ENCODE measurements around the gene KCTD3. TPM values are rescaled to one million over a fixed set of nuclear protein-coding genes. Genes with fewer than 3 reads are reported as not detected.

The KCTD3 gene
- total and polyA plus RNA-seq, 2 donors (not counting 3 experiments of a cell fraction or from before 2014, with no cell fraction given), result 19.1 to 28.3 TPM

DNA sequence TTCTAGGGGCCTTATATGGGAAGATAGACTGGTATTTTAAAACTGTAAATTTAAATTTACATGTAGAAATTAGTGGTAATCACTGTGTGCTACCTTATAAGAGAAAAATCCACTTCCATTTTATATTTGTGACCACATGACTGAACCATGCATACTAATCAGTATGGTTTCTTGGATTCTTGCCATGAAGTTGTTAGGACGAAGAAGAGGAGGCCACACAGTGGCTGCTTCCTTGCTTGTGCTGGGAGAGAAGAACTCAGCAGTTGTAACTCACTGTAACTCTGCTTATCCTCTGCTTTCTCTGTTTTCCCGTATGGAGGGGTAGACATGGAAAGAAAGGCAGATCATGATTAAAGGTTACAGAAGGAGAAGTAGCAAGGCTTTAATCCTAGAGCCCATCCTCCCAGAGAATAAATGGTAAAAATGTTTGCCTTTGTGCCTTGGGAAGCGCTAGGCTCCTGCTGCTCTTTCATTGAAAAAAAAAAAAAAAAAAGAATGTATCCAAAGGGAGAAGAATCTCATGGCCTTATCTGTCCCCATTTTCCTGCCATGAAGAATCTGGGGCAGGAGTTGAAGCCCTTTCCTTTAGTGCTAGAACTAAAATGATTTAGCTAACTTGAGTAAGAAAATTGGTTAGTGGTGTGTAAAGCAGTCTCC is 32.4 kb downstream of the KCTD3 start:
- no peak for DNase-seq (ENCODE audit: low read depth, low spot score)
- no peak overlapping the region for H2AFZ ChIP-seq (ENCODE audit: low read depth, low read length)
- no peak overlapping the region for H3K27ac ChIP-seq (ENCODE audit: insufficient read depth, low read depth, low read length)
- no peaks in the 10 kb centered on the region for H3K9me3 ChIP-seq (replicated peaks; ENCODE audit: control insufficient read depth, insufficient read depth, low read length)
- dilution Hi-C loops (cut with MboI; ENCODE audit: extremely low pct_ligation_motif_present, low sequenced_read_pairs) (no loop called here), intact Hi-C loops (cut with micrococcal nuclease) (no loop called here)
- H3K9me1 ChIP-seq (replicated peaks; ENCODE audit: control insufficient read depth, extremely low read depth, insufficient read depth, low read length), result no peaks in the 10 kb centered on the region
- FAIRE-seq, result no peak
- H3K9ac ChIP-seq (replicated peaks; ENCODE audit: extremely low read depth, insufficient read depth, low read length), result no peak overlapping the region
- no peak overlapping the region for H3K4me3 ChIP-seq (replicated peaks in 1 of 3; ENCODE audit: insufficient read depth in 1 of 3, low read depth in 1 of 3, low read length in 3 of 3)
- no peak overlapping the region for H3K4me2 ChIP-seq (ENCODE audit: insufficient read depth, low read length)
- ChIA-PET POLR2A (no interaction called here), CTCF (no interaction called here)
- no TSS peak for BruUV-seq (replicated peaks)
- no peaks in the 10 kb centered on the region for H3K36me3 ChIP-seq (ENCODE audit: control insufficient read depth in 2 of 2, extremely low read depth in 1 of 2, insufficient read depth in 2 of 2, low read length in 2 of 2)
- H3K27me3 ChIP-seq (ENCODE audit: control insufficient read depth in 2 of 2, insufficient read depth in 2 of 2, low read length in 2 of 2), result no peaks in the 10 kb centered on the region
- no peaks in the 10 kb centered on the region for H3K4me1 ChIP-seq (ENCODE audit: control insufficient read depth, extremely low read depth, insufficient read depth, low read length)
- TF ChIP-seq JUN (IDR thresholded peaks at IDR 0.05; ENCODE audit: borderline replicate concordance, insufficient read depth, insufficient read length, low read depth), result no peak
- TF ChIP-seq, protein P1, sequence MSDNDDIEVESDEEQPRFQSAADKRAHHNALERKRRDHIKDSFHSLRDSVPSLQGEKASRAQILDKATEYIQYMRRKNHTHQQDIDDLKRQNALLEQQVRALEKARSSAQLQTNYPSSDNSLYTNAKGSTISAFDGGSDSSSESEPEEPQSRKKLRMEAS (IDR thresholded peaks at IDR 0.05; ENCODE audit: insufficient read depth, insufficient read length), result no peak
- no peak for TF ChIP-seq EZH2 (IDR thresholded peaks at IDR 0.05; ENCODE audit: borderline replicate concordance, low read depth, low read length, severe bottlenecking)
- TF ChIP-seq FOS (IDR thresholded peaks at IDR 0.05; ENCODE audit: borderline replicate concordance, insufficient read depth, low read length), result no peak
- TF ChIP-seq POLR2A (IDR thresholded peaks at IDR 0.05; ENCODE audit: low read depth, low read length), result no peak
- TF ChIP-seq MYC (IDR thresholded peaks at IDR 0.05; ENCODE audit: low read depth, low read length), result no peak
- TF ChIP-seq, protein P2, sequence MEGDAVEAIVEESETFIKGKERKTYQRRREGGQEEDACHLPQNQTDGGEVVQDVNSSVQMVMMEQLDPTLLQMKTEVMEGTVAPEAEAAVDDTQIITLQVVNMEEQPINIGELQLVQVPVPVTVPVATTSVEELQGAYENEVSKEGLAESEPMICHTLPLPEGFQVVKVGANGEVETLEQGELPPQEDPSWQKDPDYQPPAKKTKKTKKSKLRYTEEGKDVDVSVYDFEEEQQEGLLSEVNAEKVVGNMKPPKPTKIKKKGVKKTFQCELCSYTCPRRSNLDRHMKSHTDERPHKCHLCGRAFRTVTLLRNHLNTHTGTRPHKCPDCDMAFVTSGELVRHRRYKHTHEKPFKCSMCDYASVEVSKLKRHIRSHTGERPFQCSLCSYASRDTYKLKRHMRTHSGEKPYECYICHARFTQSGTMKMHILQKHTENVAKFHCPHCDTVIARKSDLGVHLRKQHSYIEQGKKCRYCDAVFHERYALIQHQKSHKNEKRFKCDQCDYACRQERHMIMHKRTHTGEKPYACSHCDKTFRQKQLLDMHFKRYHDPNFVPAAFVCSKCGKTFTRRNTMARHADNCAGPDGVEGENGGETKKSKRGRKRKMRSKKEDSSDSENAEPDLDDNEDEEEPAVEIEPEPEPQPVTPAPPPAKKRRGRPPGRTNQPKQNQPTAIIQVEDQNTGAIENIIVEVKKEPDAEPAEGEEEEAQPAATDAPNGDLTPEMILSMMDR (IDR thresholded peaks at IDR 0.05; ENCODE audit: extremely low read depth in 1 of 2, insufficient read depth in 1 of 2, low read depth in 1 of 2, low read length in 2 of 2), result no peak
- no peak for TF ChIP-seq GATA2 (IDR thresholded peaks at IDR 0.05; ENCODE audit: insufficient read depth, insufficient read length, low read depth, low read length)
- no peak for TF ChIP-seq POLR2AphosphoS5 (IDR thresholded peaks at IDR 0.05; ENCODE audit: insufficient read depth, low read depth, low read length)
- no peaks in the 10 kb centered on the region for H4K20me1 ChIP-seq (replicated peaks; ENCODE audit: control insufficient read depth, extremely low read depth, insufficient read depth, low read length)
- H3K79me2 ChIP-seq (ENCODE audit: control insufficient read depth, insufficient read depth, low read length), result no peaks in the 10 kb centered on the region
